ENCODE data around the gene MT3. TPM values are rescaled to one million over a fixed set of nuclear protein-coding genes. Genes with fewer than 3 reads are reported as not detected.
A peak's percentile ranks its signal among the peaks of the same experiment; 100 is the strongest.

The MT3 gene
- 1 to 10 TPM in 2 of 4 donors, not detected in 2; 2.0 to 3.6 TPM for total RNA-seq

- TF ChIP-seq POLR2AphosphoS5 (IDR thresholded peaks at IDR 0.05) (no peak), POLR2A (IDR thresholded peaks at IDR 0.05) (no peak), CTCF (IDR thresholded peaks at IDR 0.05) (no peak), EP300 (IDR thresholded peaks at IDR 0.05) (no peak)
- WGBS, 2 donors (ENCODE audit: low coverage in 1 of 2): 5 to 6% methylated on average over 7 to 10 of the region's 87 CpGs
- Histone ChIP-seq H3K9me3 (peaks cover 0 to 6% (median 0%) of the 10 kb centered on the region in 3 donors), H3K27ac (peak within 1 kb of the TSS in 1 of 4 donors; percentile 14), H3K36me3 (no peaks in the 10 kb centered on the region), H3K4me1 (peaks cover 0 to 14% (median 7%) of the 10 kb centered on the region in 3 donors), H3K4me3 (peak within 1 kb of the TSS in 1 of 2 donors; percentile 52), H3K27me3 (peaks cover 58% of the 10 kb centered on the region)
- no peak for ATAC-seq
Measured at GRCh38 chr16:56589141-56590039, at the start of gene MT3. TSS of gene MT3 (plus strand) at chr16:56589528. CDS start at chr16:56589591, 63 bp downstream.

- Histone ChIP-seq H3K27me3 (peaks cover 28% of the 10 kb centered on the region), H3K9me3 (no peaks in the 10 kb centered on the region), H3K4me3 (no peak overlapping the region), H3K27ac (no peak overlapping the region), H3K4me1 (no peaks in the 10 kb centered on the region), H3K36me3 (no peaks in the 10 kb centered on the region)
- TF ChIP-seq POLR2A (IDR thresholded peaks at IDR 0.05) (no peak), CTCF (IDR thresholded peaks at IDR 0.05) (no peak), POLR2AphosphoS5 (IDR thresholded peaks at IDR 0.05) (no peak), EP300 (IDR thresholded peaks at IDR 0.05) (no peak)
- no peak for ATAC-seq
- 38 to 45% methylated on average over 3 to 4 of the region's 4 CpGs for WGBS, 2 donors (ENCODE audit: low coverage in 1 of 2)
Measured at GRCh38 chr16:56539656-56540055, 49.7 kb upstream of the MT3 start.

GRCh38 chr16:56542039-56542438 is 47.3 kb upstream of the MT3 start:
- no peak for ATAC-seq
- no peaks in the 10 kb centered on the region for H3K9me3 ChIP-seq
- peaks cover 17% of the 10 kb centered on the region for H3K27me3 ChIP-seq
- TF ChIP-seq POLR2AphosphoS5 (IDR thresholded peaks at IDR 0.05) (no peak), POLR2A (IDR thresholded peaks at IDR 0.05) (no peak), EP300 (IDR thresholded peaks at IDR 0.05) (no peak), CTCF (IDR thresholded peaks at IDR 0.05) (no peak)
- H3K4me1 ChIP-seq: no peaks in the 10 kb centered on the region
- no peak overlapping the region for H3K27ac ChIP-seq
- WGBS, 2 donors (ENCODE audit: low coverage in 1 of 2): 13 to 58% methylated on average over 1 to 2 of the region's 2 CpGs
- H3K36me3 ChIP-seq: no peaks in the 10 kb centered on the region
- no peak overlapping the region for H3K4me3 ChIP-seq

GRCh38 chr16:56547120-56547948 is 42.0 kb upstream of the MT3 start:
- peaks cover 0 to 11% (median 5%) of the 10 kb centered on the region in 3 donors for H3K4me1 ChIP-seq
- WGBS, 2 donors (ENCODE audit: low coverage in 1 of 2): 31 to 40% methylated on average over 2 to 9 of the region's 12 CpGs
- no peaks in the 10 kb centered on the region for H3K36me3 ChIP-seq
- peak; percentile 19 for TF ChIP-seq POLR2AphosphoS5 (IDR thresholded peaks at IDR 0.05)
- no peak for TF ChIP-seq POLR2A (IDR thresholded peaks at IDR 0.05)
- TF ChIP-seq EP300 (IDR thresholded peaks at IDR 0.05): no peak
- TF ChIP-seq CTCF (IDR thresholded peaks at IDR 0.05): no peak
- H3K4me3 ChIP-seq: no peak overlapping the region
- peaks cover 14% of the 10 kb centered on the region for H3K27me3 ChIP-seq
- peak overlapping the region in 3 of 4 donors; percentile 44 to 65 (median 53) for H3K27ac ChIP-seq
- ATAC-seq: peak; percentile 50
- H3K9me3 ChIP-seq: no peaks in the 10 kb centered on the region

Data from gastroesophageal sphincter (tissue), 4 donors.